Stimulated activated CD4-positive, alpha-beta T cell treated with anti-CD3 and anti-CD28 coated beads, Interleukin-15, amount 100 ng/mL, for 24 hours (primary cell): ENCODE data around the gene CPXM1.

Experiments used
- DNase-seq: peaks from one replicate; pipeline ENCODE4 v3.0.0-alpha.2; 2020

Gene CPXM1

GRCh38 chr20:2762578-2763131 is 37.8 kb downstream of the CPXM1 start:
- DNase-seq: no peak

- no peak for DNase-seq
Observed at GRCh38 chr20:2761885-2762284, 38.5 kb downstream of the CPXM1 start.

DNA sequence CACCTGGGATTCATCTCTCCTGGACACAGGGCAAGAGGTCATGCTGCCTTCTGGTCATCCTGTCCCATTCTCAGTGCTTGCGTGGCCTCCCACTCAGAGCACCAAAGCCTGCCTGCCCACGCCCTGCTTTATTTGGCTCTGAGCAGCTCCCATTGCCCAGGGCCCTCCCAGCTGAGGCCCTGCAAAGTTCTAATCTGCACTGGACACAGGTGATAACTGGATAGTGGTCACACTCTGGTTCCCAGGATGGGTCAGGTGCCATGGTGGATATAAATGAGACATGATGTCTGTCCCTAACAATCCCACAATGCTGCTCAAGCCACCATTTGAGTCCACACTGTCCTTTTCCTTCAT is 39.5 kb downstream of the CPXM1 start:
- DNase-seq: no peak

GRCh38 chr20:2760297-2760951 is 40.0 kb downstream of the CPXM1 start:
- DNase-seq: no peak

DNA sequence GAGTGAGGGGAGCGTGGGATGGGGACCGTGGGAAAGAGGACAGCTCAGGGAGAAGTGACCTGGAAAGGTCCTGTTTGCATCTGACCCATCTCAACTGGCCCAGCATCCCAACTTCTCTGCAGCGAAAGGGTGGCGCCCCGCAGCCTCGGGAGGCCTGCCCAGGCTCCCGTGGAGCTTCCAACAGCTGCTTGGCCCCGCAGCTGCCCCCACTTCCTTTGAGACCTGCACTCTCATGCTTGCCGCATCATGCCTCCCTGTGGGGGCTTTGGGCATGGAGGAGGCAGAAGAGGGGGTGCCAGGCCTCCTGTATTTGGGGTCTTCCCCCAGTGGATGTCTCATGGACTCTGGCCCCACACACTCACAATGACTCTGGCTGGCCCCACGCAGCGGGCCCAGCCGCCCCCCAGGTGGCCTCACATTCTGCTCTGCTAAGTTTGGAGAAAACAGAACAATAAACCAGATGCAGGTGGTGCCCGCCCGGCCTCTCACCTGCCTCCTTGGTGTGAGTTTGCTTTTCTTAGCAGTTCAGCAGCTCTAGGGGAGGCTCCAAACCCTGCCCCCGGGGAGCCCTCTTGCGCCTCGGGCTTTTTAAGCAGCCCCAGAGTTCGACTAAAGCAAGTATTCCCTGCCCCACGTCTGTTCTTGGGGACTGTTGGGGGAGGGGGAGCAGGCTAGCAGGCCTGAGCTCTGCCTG is 40.7 kb downstream of the CPXM1 start:
- DNase-seq: no peak

- no peak for DNase-seq
Observed at GRCh38 chr20:2759143-2759542, 41.3 kb downstream of the CPXM1 start.

GRCh38 chr20:2757969-2758368 is 42.5 kb downstream of the CPXM1 start:
- no peak for DNase-seq

GRCh38 chr20:2757001-2757400 is 43.4 kb downstream of the CPXM1 start:
- DNase-seq: no peak

DNA sequence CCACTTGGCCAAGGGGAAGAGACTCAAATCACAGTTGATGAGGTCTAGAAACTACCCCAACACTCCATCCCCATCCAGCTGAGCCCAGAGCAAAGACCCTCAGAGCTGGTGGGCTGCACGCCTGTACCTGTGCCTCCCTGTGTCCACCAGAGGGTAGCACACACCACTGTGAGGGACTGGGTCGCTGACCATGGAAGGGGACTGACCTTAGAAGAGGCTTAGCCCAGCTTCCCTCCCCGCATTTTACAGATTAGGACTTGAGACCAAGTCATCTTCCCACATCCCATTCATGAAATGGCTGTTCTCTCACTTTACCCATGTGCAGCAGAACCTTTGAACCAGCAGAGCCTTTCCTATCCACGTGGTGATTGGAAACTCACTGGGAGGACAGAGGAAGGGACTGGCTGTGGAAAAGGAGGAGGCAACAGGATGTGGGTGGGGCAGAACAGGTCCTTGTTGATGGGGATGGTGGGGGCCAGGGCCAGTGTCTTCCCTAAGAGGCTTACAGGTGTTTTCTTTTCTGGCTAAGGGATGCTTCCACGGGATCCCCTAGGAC is 44.3 kb downstream of the CPXM1 start:
- no peak for DNase-seq

DNA sequence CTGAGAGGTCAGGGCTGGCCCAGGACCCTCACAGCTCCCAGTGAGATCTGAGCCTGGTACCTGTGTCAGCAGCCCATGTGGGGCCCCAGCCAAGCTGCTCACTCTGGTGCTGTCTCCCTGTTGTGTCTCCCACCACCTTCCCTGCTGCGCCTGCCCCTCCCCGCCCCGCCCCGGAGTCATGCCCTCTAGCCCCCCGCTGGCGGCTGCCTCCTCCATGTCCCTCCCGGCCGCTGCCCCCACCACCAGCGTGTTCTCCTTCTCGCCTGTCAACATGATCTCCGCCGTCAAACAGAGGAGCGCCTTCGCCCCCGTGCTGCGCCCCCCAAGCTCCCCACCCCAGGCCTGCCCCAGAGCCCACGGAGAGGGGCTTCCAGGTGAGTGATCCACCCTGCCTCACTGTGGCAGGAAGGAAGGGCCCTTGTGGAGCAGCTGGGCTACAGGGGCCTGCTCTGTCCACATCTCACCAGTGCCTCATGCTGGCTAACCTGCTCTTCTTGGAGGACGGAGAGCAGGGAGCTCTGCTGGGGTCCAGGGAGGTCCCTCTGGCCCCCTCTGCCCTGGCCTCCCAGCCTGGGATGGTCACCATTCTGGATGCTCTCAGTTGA is 44.9 kb downstream of the CPXM1 start:
- no peak for DNase-seq

GRCh38 chr20:2754424-2754823 is 46.0 kb downstream of the CPXM1 start:
- no peak for DNase-seq

GRCh38 chr20:2753461-2754040 is 46.9 kb downstream of the CPXM1 start:
- DNase-seq: no peak

DNA sequence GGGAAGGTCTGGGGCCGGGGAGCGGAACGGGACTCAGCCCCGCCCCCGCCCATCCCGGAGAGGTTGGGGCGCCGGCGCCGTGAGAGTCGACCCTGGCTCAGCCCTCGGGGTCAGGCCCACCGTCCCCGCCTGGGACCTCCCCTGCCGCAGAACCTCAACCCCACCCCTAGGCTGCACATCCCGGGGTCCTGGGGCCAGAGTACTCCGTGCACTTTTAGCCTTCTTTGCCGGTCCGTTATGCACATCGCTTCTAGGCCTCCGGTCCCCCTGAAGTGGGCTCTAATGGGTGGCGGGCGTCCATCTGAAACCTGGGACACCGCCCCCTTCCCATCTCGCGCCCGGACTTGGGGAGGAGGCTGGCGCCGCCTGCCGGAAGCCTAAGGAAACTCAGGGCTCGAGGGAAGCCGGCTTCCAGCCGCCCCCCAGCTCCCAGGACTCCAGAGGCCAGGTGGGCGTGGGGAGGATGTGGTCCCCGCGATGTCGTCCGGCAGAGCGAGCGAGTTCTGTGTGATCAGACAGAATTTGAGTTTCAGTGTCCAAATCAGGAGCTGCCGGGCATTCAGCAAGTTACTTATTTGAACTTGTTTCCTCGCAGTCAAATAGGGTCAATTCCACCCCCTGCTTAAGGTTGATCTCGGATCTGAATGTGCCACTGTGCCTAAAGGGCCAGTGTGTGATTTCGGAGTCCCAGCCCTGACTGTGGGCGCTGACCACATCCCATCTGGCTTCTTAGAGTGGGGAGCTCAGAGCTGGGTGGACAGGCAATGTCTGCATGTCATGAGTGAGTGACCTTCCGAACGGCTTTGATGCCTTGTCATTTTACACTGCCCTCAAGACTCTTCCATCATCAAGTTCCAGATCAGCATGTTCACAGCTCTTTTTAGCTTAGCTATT is 47.6 kb downstream of the CPXM1 start:
- peak; percentile 61 for DNase-seq

DNA sequence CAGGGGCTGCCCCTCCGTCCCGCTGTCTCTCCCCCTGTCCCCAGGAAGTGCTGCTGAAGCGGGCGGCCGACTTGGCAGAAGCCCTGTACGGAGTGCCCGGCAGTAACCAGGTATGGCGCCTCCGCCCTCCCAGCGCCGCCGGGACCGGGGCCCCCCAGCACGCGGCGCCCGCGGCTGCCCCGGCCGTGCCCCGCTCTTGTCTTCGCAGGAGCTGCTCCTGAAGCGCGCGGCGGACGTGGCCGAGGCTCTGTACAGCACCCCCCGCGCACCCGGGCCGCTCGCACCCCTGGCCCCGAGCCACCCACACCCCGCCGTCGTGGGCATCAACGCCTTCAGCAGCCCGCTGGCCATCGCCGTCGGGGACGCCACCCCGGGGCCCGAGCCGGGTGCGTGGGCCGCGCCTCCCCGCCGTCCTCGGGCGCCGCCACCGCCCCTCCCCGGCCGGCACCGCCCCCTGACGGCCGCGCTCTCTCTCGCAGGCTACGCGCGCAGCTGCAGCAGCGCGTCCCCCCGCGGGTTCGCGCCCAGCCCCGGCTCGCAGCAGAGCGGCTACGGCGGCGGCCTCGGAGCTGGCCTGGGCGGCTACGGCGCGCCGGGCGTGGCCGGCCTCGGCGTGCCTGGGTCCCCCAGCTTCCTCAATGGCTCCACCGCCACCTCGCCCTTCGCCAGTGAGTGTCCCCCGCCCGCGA is 48.4 kb downstream of the CPXM1 start:
- DNase-seq: peak; percentile 69

DNA sequence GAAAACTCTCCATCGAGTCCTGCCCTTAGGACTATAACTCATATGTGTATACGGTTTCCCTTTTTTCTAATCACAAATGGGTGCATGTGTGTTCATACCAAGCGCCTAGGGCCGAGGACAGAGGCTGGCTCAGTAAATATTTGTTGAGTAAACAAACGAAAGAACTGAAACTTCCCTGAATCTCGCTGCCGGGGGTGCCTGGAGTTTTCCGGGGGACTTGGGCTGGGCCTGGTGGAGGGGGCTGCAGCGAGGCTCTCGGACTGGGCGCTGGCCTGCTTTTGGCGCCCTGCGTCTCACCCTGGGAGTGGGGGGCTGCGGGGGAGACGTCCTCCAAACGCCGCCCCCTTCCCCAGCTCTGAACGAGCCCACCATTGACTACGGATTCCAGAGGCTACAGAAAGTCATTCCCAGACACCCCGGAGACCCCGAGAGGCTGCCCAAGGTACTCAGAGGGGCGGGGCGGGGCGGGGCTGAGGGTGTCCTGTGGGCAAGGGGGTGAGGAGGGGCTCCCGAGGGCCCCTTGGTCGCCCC is 49.0 kb downstream of the CPXM1 start:
- DNase-seq: no peak

- peak; percentile 34 for DNase-seq
Observed at GRCh38 chr20:2750491-2751251, 49.8 kb downstream of the CPXM1 start.

DNA sequence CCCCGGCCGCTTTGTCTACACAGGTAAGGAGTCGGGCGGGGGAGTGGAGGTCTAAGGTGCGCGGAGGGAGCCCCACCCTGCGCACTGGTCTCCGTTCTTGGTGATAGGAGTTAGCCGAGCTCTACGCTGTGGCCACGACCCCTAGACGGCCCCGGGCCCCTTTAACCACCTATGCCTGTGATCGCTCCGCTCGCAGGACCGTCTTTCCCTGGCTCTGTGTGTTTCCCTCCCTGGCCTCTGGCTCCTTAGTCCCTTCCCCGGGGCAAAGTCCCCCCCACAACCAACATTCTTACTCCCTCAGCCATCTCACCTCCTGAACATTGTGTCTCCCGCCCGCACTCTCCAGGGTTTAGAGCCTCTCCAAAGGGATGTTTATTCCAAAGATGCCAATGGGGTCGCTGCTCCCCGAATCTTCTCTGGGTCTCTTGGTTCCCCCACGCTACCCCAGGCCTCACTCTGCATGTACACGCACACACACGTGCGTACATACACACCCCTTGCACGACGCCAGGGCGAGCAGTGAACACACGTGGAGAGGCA is 50.4 kb downstream of the CPXM1 start:
- DNase-seq: no peak

GRCh38 chr20:2749343-2749950 is 51.0 kb downstream of the CPXM1 start:
- no peak for DNase-seq

- DNase-seq: no peak
Observed at GRCh38 chr20:2748551-2749342, 51.7 kb downstream of the CPXM1 start.
